GM12878 (cell line): ENCODE data around the gene PODN. TPM values are rescaled to one million over a fixed set of nuclear protein-coding genes. Genes with fewer than 3 reads are reported as not detected.

Source experiments
- ATAC-seq: fragments of 200-7000 bp; cut with Tn5 transposase; 3 replicates; pipeline ENCODE4 v1.9.1; 2020; ENCODE audit warnings: mild to moderate bottlenecking, moderate library complexity
- BruUV-seq: library from RNA; stranded (reverse); fragments of 400-500 nt; replicated peaks from 2 replicates; lab custom pipeline; 2021; lab: Mats Ljungman, UMichigan
- CTCF ChIA-PET: fragments of 300-600 bp; sonication (Branson Sonifier 250); formaldehyde crosslinking; extraction: SDS; loops from one replicate; lab custom pipeline; 2021; ENCODE audit warnings: inconsistent platforms; lab: Yijun Ruan, JAX
- POLR2A ChIA-PET: fragments of 350-600 bp; formaldehyde crosslinking; extraction: SDS; loops from one replicate; lab custom pipeline; 2021; ENCODE audit warnings: inconsistent platforms; lab: Charles Lee
- RAD21 ChIA-PET: fragments of 300-600 bp; sonication (Branson Sonifier 250); formaldehyde crosslinking; loops from one replicate; lab custom pipeline; 2023; ENCODE audit warnings: antibody characterized with exemption; ENCODE audit not compliant: unreplicated experiment; lab: Charles Lee
- SMC1A ChIA-PET: fragments of 300-600 bp; sonication (Branson Sonifier 250); formaldehyde crosslinking; loops from one replicate; lab custom pipeline; 2023; ENCODE audit not compliant: unreplicated experiment, uncharacterized antibody; lab: Charles Lee
- DNase-seq: peaks from one replicate; pipeline ENCODE4 v3.0.0-alpha.2; 2011; ENCODE audit warnings: low read depth, low spot score
- FAIRE-seq: peaks from 3 replicates; lab custom pipeline; 2011; peaks lifted over from hg19 to GRCh38; lab: Jason Lieb, UNC
- H2AFZ ChIP-seq: 2 replicates; pipeline ENCODE4 v1.6.0; 2011; ENCODE audit warnings: low read depth, low read length, control low read depth; ENCODE audit not compliant: control insufficient read depth
- H3K27ac ChIP-seq: 2 replicates; pipeline ENCODE4 v1.5.1; 2011; ENCODE audit warnings: control low read depth; ENCODE audit not compliant: control insufficient read depth, insufficient read depth
- H3K27me3 ChIP-seq, 2 experiments: replicated peaks in 1 of 2; 2 replicates each; pipeline versions ENCODE4 v1.6.0 to v1.6.1; 2011; ENCODE audit warnings: low read length in 1 of 2; ENCODE audit not compliant: control insufficient read depth in 2 of 2, insufficient read depth in 2 of 2
- H3K36me3 ChIP-seq, 2 experiments: 2 replicates each; pipeline ENCODE4 v1.5.1; 2011; ENCODE audit warnings: low read length in 1 of 2; ENCODE audit not compliant: control insufficient read depth in 2 of 2, insufficient read depth in 2 of 2
- H3K4me1 ChIP-seq: 2 replicates; pipeline ENCODE4 v1.6.1; 2011; ENCODE audit warnings: mild to moderate bottlenecking, low read length, moderate library complexity, mixed read lengths; ENCODE audit not compliant: control insufficient read depth, insufficient read depth
- H3K4me2 ChIP-seq: 2 replicates; pipeline ENCODE4 v1.6.0; 2011; ENCODE audit warnings: control low read depth; ENCODE audit not compliant: control insufficient read depth, insufficient read depth
- H3K4me3 ChIP-seq: fragments of 200-600 bp; sonication (generic); 2 replicates; pipeline ENCODE4 v1.5.1; 2016
- H3K79me2 ChIP-seq: 2 replicates; pipeline ENCODE4 v1.6.0; 2011; ENCODE audit warnings: low read length; ENCODE audit not compliant: control insufficient read depth, insufficient read depth
- H3K9ac ChIP-seq: 2 replicates; pipeline ENCODE4 v1.8.0; 2011; ENCODE audit warnings: low read length, control low read depth, mixed read lengths; ENCODE audit not compliant: control insufficient read depth, insufficient read depth
- H3K9me3 ChIP-seq: replicated peaks from 3 replicates; pipeline ENCODE4 v1.5.1; 2011; ENCODE audit warnings: mild to moderate bottlenecking, low read length; ENCODE audit not compliant: control insufficient read depth, insufficient read depth
- H4K20me1 ChIP-seq: 2 replicates; pipeline ENCODE4 v1.6.0; 2011; ENCODE audit not compliant: control insufficient read depth, insufficient read depth
- ATF2 ChIP-seq: IDR thresholded peaks from 2 replicates; pipeline ENCODE4 v1.6.1; 2012; ENCODE audit warnings: low read length, inconsistent platforms
- ATF3 ChIP-seq: IDR thresholded peaks from 2 replicates; pipeline ENCODE4 v1.6.1; 2011; ENCODE audit warnings: low read depth, mild to moderate bottlenecking, low read length, moderate library complexity, borderline replicate concordance; ENCODE audit errors: extremely low read depth
- CBX5 ChIP-seq: sonication (generic); IDR thresholded peaks from 2 replicates; pipeline ENCODE4 v1.6.1; 2016; ENCODE audit warnings: low read depth, moderate library complexity, mild to moderate bottlenecking, inconsistent platforms
- CEBPZ ChIP-seq: fragments of 150-350 bp; IDR thresholded peaks from 2 replicates; pipeline ENCODE4 v1.6.1; 2016; ENCODE audit warnings: low read depth, low read length
- CTCF ChIP-seq, 3 experiments: IDR thresholded peaks in 2 of 3; conservative IDR thresholded peaks in 1 of 3; 2 replicates each; pipeline ENCODE4 v1.5.1; 2011; ENCODE audit warnings: low read depth in 3 of 3, low read length in 3 of 3, mild to moderate bottlenecking in 3 of 3, control low read depth in 2 of 3, moderate library complexity in 2 of 3, inconsistent platforms in 1 of 3, mixed read lengths in 1 of 3; ENCODE audit not compliant: control insufficient read depth in 2 of 3, insufficient read depth in 1 of 3; ENCODE audit errors: extremely low read depth in 1 of 3
- E2F4 ChIP-seq: IDR thresholded peaks from 2 replicates; pipeline ENCODE4 v1.6.1; 2012; ENCODE audit warnings: low read depth, low read length, improper control_type of control experiment
- MEF2A ChIP-seq: IDR thresholded peaks from 2 replicates; pipeline ENCODE4 v1.6.1; 2011; ENCODE audit warnings: low read depth, mild to moderate bottlenecking, low read length, moderate library complexity; ENCODE audit not compliant: insufficient read depth
- PAX5 ChIP-seq: IDR thresholded peaks from 2 replicates; pipeline ENCODE4 v1.6.1; 2011; ENCODE audit warnings: low read depth, low read length, borderline replicate concordance
- SMAD1 ChIP-seq: fragments of 450-650 bp; IDR thresholded peaks from 2 replicates; pipeline ENCODE4 v1.6.1; 2018; ENCODE audit warnings: mild to moderate bottlenecking, low read depth; ENCODE audit not compliant: partially characterized antibody
- SMARCA5 ChIP-seq: fragments of 450-650 bp; IDR thresholded peaks from 2 replicates; pipeline ENCODE4 v1.6.1; 2017; ENCODE audit warnings: mild to moderate bottlenecking
- SP1 ChIP-seq: IDR thresholded peaks from one replicate; pipeline ENCODE4 v1.6.1; 2011; ENCODE audit warnings: low read depth, low read length
- SRF ChIP-seq, 2 experiments: IDR thresholded peaks; 2 replicates each; pipeline ENCODE4 v1.6.1; 2011; ENCODE audit warnings: low read depth in 2 of 2, low read length in 2 of 2, mild to moderate bottlenecking in 1 of 2, moderate library complexity in 1 of 2
- SUZ12 ChIP-seq: fragments of 200-600 bp; sonication (generic); IDR thresholded peaks from one replicate; pipeline ENCODE4 v1.6.1; 2018; ENCODE audit warnings: antibody characterized with exemption, mild to moderate bottlenecking; ENCODE audit not compliant: unreplicated experiment
- ZNF622 ChIP-seq: fragments of 450-650 bp; IDR thresholded peaks from 2 replicates; pipeline ENCODE4 v1.6.1; 2017; ENCODE audit warnings: mild to moderate bottlenecking, inconsistent platforms
- ZZZ3 ChIP-seq: IDR thresholded peaks from 2 replicates; pipeline ENCODE4 v1.6.1; 2011; ENCODE audit warnings: low read depth; ENCODE audit not compliant: control insufficient read depth, insufficient read length
- WGBS: methylation state at CpG from one replicate; pipeline ENCODE4 v1.1.6; 2016; ENCODE audit warnings: low lambda C conversion rate; ENCODE audit not compliant: insufficient replicate concordance, insufficient coverage; ENCODE audit errors: missing lambda C conversion rate; 5-methylcytosine and 5-hydroxymethylcytosine counted together
- in situ Hi-C: fragments of 300-500 bp; cut with MboI; formaldehyde crosslinking; loops from 9 replicates; pipeline ENCODE4 v1.14.3; 2018; ENCODE audit warnings: mixed read lengths
- intact Hi-C: fragments of 100-400 bp; cut with micrococcal nuclease; formaldehyde crosslinking; loops from one replicate; pipeline ENCODE4 v1.14.2; 2022; ENCODE audit not compliant: unreplicated experiment
- polyA plus RNA-seq, 11 experiments: library from polyadenylated mRNA; depleted of rRNA in 4 of 11; unstranded in 6 of 11; stranded (reverse) in 5 of 11; fragments of >200 nt; fragmentation: Nextera tagmentation in 4 of 11; fragmentation: Illumina TruSeq in 1 of 11; extraction: Ambion mirVana in 4 of 11; extraction: Trizol in 1 of 11; gene quantifications; 1 replicate in 1 of 11; 2 replicates in 10 of 11; pipeline versions ENCODE4 v1.2.1 to v1.2.3, GENCODE V29; 2011 to 2016; ENCODE audit warnings: inconsistent platforms in 2 of 11, missing spikeins in 2 of 11, low read depth in 1 of 11
- total RNA-seq, 4 experiments: library from RNA; depleted of rRNA in 3 of 4; stranded (reverse); fragments of >200 nt in 3 of 4; fragmentation: Illumina TruSeq in 1 of 4; extraction: Trizol in 1 of 4; gene quantifications; 2 replicates each; pipeline versions ENCODE4 v1.2.1 to v1.2.3, GENCODE V29; 2013 to 2021

The PODN gene
- total and polyA plus RNA-seq, 10 of the 15 experiments (the other 5 are each of a cell fraction or from before 2014, with no cell fraction given): 0.10 TPM; not detected in 9

- ChIA-PET RAD21 (no interaction called here), CTCF (no interaction called here), POLR2A (no interaction called here), SMC1A (no interaction called here)
- no peaks in the 10 kb centered on the region for H3K27me3 ChIP-seq
- no peak for DNase-seq
- no peak overlapping the region for H3K27ac ChIP-seq
- H3K4me3 ChIP-seq: no peak overlapping the region
- H2AFZ ChIP-seq: no peak overlapping the region
- WGBS: 20% methylated on average over 9 of the region's 9 CpGs
- BruUV-seq: no TSS peak
- H3K36me3 ChIP-seq: no peaks in the 10 kb centered on the region
- H3K4me2 ChIP-seq: no peak overlapping the region
- no peaks in the 10 kb centered on the region for H3K79me2 ChIP-seq
- no peaks in the 10 kb centered on the region for H4K20me1 ChIP-seq
- ATAC-seq: no peak
- intact Hi-C loops (no loop called here), in situ Hi-C loops (no loop called here)
- H3K9ac ChIP-seq: no peak overlapping the region
- no peak for FAIRE-seq
- TF ChIP-seq CTCF (IDR thresholded peaks at IDR 0.05 in 2 of 3, conservative IDR thresholded peaks at IDR 0.05 in 1 of 3; ENCODE audit: control insufficient read depth in 2 of 3, extremely low read depth in 1 of 3, insufficient read depth in 1 of 3, low read depth in 3 of 3, low read length in 3 of 3): no peak
- TF ChIP-seq MEF2A: no peak
- no peak for TF ChIP-seq ZZZ3
- no peak for TF ChIP-seq PAX5
- no peak for TF ChIP-seq SMAD1
- no peak for TF ChIP-seq ATF3
- TF ChIP-seq ZNF622: no peak
- TF ChIP-seq CEBPZ: no peak
- no peak for TF ChIP-seq ATF2
- TF ChIP-seq SUZ12: no peak
- no peak for TF ChIP-seq SRF (IDR thresholded peaks at IDR 0.05; ENCODE audit: low read depth in 2 of 2, low read length in 2 of 2)
- no peak for TF ChIP-seq CBX5
- no peak for TF ChIP-seq SMARCA5
- TF ChIP-seq SP1: no peak
- TF ChIP-seq E2F4: no peak
- no peaks in the 10 kb centered on the region for H3K4me1 ChIP-seq
- H3K9me3 ChIP-seq: no peaks in the 10 kb centered on the region
These were observed 14.2 kb downstream of the PODN start for GRCh38 chr1:53076165-53076564.
